Measurements from ENCODE around the gene CAMTA1.

CAMTA1 gene

GRCh38 chr1:7589774-7590425 lies 804.6 kb downstream of the CAMTA1 start (continued):
- no peak for TF ChIP-seq PATZ1 (tag by site-specific recombination; IDR thresholded peaks at IDR 0.05)
- no peak for TF ChIP-seq EGR2 (tag by site-specific recombination; IDR thresholded peaks at IDR 0.05; ENCODE audit: low read depth)
- TF ChIP-seq SALL2 (tag by site-specific recombination; IDR thresholded peaks at IDR 0.05; ENCODE audit: borderline replicate concordance), result no peak
- TF ChIP-seq KLF10 (tag by site-specific recombination; IDR thresholded peaks at IDR 0.05), result no peak
- TF ChIP-seq SP2 (tag by site-specific recombination; IDR thresholded peaks at IDR 0.05), result no peak
- no peak for TF ChIP-seq ZNF274 (IDR thresholded peaks at IDR 0.05; ENCODE audit: low read length)
- TF ChIP-seq ZNF274 (tag by site-specific recombination; IDR thresholded peaks at IDR 0.05; ENCODE audit: borderline replicate concordance), result no peak
- no peak for TF ChIP-seq SP3 (tag by site-specific recombination; IDR thresholded peaks at IDR 0.05)

GRCh38 chr1:7590426-7590790 lies 805.2 kb downstream of the CAMTA1 start:
- Histone ChIP-seq H3K4me1 (ENCODE audit: control insufficient read depth, insufficient read depth, low read length) (no peaks in the 10 kb centered on the region), H3K9me3 (ENCODE audit: control insufficient read depth, insufficient read depth, low read depth, low read length) (no peaks in the 10 kb centered on the region), H3K36me3 (ENCODE audit: control insufficient read depth in 2 of 2, insufficient read depth in 1 of 2, low read length in 2 of 2) (no peaks in the 10 kb centered on the region), H3K27ac (ENCODE audit: extremely low read depth, low read depth, low read length) (no peak overlapping the region), H3K4me3 (ENCODE audit: low read depth, low read length) (no peak overlapping the region)
- ChIA-PET CTCF (interaction anchor here (0.6 to 0.9 kb wide), 2 partner anchors 35 to 50 kb away, joined by 3 to 4 read pairs; no protein-coding TSS in a partner anchor), POLR2A (no interaction called here)
- peak; percentile 49; the same call in 1 of the 2 replicates for TF ChIP-seq EGR2 (tag by site-specific recombination; IDR thresholded peaks at IDR 0.05; ENCODE audit: low read depth)
- TF ChIP-seq ZNF707 (tag by site-specific recombination; IDR thresholded peaks at IDR 0.05), result no peak
- TF ChIP-seq ZFHX2 (tag by site-specific recombination; conservative IDR thresholded peaks at IDR 0.05), result peak; percentile 48; the same call in 1 of the 2 replicates

DNA sequence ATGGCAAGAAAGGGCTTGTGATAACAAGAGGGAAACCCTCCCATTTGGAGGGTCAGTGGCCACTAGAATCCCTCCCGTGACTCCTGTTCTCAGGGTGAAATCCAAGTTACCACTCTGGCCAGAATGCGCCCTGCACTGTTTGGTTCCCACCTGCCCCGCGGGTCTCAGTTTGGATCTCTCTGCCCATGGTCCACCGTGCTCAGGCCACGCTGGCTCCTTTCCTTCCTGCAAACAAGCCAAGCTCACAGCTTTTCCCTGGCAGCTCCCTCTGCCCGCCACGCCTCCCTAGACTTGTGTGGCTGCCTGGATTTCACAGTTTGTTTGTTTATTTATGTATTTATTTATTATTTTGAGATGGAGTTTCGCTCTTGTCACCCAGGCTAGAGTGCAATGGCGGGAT lies 806.3 kb downstream of the CAMTA1 start:
- Histone ChIP-seq H3K9me3 (ENCODE audit: control insufficient read depth, insufficient read depth, low read depth, low read length) (no peaks in the 10 kb centered on the region), H3K4me1 (ENCODE audit: control insufficient read depth, insufficient read depth, low read length) (no peaks in the 10 kb centered on the region), H3K27ac (ENCODE audit: extremely low read depth, low read depth, low read length) (no peak overlapping the region), H3K36me3 (ENCODE audit: control insufficient read depth in 2 of 2, insufficient read depth in 1 of 2, low read length in 2 of 2) (no peaks in the 10 kb centered on the region), H3K4me3 (ENCODE audit: low read depth, low read length) (no peak overlapping the region)
- ChIA-PET POLR2A (interaction anchor here (0.9 kb wide), 1 partner anchor 42 kb away, joined by 8 read pairs; no protein-coding TSS in a partner anchor), CTCF (no interaction called here)
- TF ChIP-seq TCF7L2 (IDR thresholded peaks at IDR 0.05; ENCODE audit: borderline replicate concordance, low read depth, low read length) (no peak), ZNF426 (tag by site-specific recombination; IDR thresholded peaks at IDR 0.05) (no peak), GLIS2 (tag by site-specific recombination; IDR thresholded peaks at IDR 0.05) (no peak), ZNF292 (tag by site-specific recombination; IDR thresholded peaks at IDR 0.05; ENCODE audit: borderline replicate concordance, low read depth) (no peak), ZNF529 (tag by site-specific recombination; IDR thresholded peaks at IDR 0.05; ENCODE audit: insufficient replicate concordance) (no peak), HOXD13 (CRISPR knock-in tag; IDR thresholded peaks at IDR 0.05; ENCODE audit: borderline replicate concordance) (no peak), KLF1 (tag by site-specific recombination; IDR thresholded peaks at IDR 0.05) (no peak), MYNN (tag by site-specific recombination; IDR thresholded peaks at IDR 0.05; ENCODE audit: borderline replicate concordance) (no peak), ZFHX2 (tag by site-specific recombination; conservative IDR thresholded peaks at IDR 0.05) (no peak), REST (tag by site-specific recombination; IDR thresholded peaks at IDR 0.05) (no peak), ZNF157 (tag by site-specific recombination; IDR thresholded peaks at IDR 0.05) (no peak), ZNF133 (tag by site-specific recombination; IDR thresholded peaks at IDR 0.05) (no peak), ZNF211 (tag by site-specific recombination; IDR thresholded peaks at IDR 0.05; ENCODE audit: low read depth) (no peak), ZNF132 (tag by site-specific recombination; IDR thresholded peaks at IDR 0.05; ENCODE audit: borderline replicate concordance) (no peak), BCL11A (tag by site-specific recombination; IDR thresholded peaks at IDR 0.05; ENCODE audit: low read depth) (no peak), ZNF423 (tag by site-specific recombination; IDR thresholded peaks at IDR 0.05) (no peak)
- TF ChIP-seq, protein P1, sequence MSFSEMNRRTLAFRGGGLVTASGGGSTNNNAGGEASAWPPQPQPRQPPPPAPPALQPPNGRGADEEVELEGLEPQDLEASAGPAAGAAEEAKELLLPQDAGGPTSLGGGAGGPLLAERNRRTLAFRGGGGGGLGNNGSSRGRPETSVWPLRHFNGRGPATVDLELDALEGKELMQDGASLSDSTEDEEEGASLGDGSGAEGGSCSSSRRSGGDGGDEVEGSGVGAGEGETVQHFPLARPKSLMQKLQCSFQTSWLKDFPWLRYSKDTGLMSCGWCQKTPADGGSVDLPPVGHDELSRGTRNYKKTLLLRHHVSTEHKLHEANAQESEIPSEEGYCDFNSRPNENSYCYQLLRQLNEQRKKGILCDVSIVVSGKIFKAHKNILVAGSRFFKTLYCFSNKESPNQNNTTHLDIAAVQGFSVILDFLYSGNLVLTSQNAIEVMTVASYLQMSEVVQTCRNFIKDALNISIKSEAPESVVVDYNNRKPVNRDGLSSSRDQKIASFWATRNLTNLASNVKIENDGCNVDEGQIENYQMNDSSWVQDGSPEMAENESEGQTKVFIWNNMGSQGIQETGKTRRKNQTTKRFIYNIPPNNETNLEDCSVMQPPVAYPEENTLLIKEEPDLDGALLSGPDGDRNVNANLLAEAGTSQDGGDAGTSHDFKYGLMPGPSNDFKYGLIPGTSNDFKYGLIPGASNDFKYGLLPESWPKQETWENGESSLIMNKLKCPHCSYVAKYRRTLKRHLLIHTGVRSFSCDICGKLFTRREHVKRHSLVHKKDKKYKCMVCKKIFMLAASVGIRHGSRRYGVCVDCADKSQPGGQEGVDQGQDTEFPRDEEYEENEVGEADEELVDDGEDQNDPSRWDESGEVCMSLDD (tag by site-specific recombination; IDR thresholded peaks at IDR 0.05), result no peak

All from HEK293 (cell line).